HG02852 (cell line): ENCODE measurements around the gene SLAIN2.
A peak's percentile ranks its signal among the peaks of the same experiment; 100 is the strongest.
"Not testable (repeated sequence)": the region's sequence is repeated elsewhere in the genome, so short reads cannot be mapped to it uniquely, and the experiment has no call there.

Experiments used
- ATAC-seq: cut with Tn5 transposase; IDR thresholded peaks from one replicate; pipeline ENCODE4 v1.9.1; 2021; ENCODE audit warnings: mild to moderate bottlenecking, moderate library complexity; ENCODE audit not compliant: unreplicated experiment

Gene SLAIN2

DNA sequence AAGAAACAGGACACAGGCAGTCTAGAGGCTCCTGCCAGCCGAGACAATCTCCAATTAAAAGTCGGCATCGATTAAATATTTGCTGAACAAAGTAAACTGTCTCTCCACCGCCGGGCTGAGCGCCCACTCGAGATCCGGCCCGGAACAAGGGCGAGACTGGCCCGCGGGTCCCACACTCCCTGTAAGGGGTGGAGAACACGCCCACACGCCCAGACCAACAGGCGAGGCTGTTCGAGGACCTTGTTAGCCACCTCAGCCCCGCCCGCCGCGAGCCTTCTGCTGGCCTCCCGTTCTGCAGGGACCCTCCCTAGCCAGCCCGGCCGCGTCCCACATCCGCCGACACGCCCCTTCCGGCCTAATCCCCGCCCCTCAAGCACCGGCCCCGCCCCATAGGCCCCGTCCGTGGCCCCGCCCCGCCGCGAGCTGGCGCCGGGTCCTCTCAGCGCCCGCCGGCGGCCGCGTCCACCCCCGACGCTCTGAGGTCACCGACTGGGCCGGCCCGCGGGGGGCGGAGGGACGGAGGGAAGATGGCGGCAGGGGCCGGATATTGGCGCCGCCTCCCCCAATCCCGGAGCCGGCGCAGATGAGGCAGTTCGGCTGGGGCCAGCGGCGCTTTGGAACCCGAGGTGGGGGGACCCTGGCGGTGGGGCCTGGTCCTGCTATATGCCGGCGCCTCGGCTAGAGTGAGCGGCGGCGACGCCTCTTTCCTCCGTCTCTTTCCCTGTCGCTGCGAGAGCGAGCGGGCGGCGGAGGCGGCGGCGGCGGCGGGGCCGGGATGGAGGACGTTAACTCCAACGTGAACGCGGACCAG, at the start of gene SLAIN2:
Gene SLAIN2, plus strand, starts transcription at position 565 of the 811 bp plus-strand sequence. Its CDS starts 211 bp downstream, at position 776.
- peak; percentile 85 for ATAC-seq

DNA sequence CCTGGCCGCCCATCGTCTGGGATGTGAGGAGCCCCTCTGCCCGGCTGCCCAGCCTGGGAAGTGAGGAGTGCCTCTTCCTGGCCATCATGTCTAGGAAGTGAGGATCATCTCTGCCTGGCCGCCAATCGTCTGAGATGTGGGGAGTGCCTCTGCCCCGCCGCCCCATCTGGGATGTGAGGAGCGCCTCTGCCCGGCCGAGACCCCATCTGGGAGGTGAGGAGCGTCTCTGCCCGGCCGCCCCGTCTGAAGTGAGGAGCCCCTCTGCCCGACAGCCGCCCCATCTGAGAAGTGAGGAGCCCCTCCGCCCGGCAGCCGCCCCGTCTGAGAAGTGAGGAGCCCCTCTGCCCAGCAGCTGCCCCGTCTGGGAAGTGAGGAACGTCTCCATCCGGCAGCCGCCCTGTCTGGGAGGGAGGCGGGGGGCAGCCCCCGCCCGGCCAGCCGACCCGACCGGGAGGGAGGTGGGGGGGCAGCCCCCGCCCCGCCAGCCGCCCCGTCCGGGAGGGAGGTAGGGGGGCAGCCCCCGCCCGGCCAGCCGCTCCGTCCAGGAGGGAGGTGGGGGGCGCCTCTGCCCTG, 49.0 kb upstream of the SLAIN2 start:
- not testable (repeated sequence) for ATAC-seq

DNA sequence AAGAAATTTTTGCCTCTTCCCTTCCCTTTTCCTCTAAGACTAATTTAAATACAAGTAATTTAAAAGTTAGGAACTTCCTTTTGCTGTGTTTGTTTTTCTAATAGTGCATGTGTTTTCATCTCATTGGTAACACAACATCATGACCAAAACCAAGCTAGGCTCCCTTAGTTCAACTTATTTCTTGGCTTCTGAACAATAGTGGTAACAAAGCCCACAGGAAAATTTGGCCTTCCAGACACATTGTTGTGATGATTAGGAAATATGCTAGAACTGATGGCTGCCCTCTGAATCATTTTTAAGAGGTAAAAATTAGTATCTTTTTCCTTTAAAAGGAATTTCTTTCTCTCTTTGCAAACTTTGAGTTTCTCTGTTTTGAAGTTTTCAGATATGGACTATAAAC, 46.2 kb upstream of the SLAIN2 start:
- ATAC-seq: no peak

DNA sequence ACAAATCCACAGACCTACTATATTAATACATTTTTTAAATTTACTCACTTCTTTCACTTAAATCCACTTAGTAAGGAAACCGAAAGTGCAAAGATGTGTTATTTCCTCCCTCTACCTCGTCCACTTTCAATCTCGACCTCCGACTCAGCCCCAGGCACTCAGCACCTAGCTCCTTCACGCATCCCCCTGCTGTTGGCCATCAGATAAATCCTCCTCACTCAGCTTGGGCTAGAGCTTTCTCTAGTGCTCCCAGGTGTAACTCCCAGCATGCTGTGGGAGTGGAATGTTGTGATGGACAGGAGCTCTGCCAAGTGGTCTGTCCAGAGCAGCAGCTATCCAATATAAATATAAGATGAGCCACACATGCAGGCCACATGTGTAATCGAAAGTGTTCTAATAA, 45.0 kb upstream of the SLAIN2 start:
- peak; percentile 91 for ATAC-seq

DNA sequence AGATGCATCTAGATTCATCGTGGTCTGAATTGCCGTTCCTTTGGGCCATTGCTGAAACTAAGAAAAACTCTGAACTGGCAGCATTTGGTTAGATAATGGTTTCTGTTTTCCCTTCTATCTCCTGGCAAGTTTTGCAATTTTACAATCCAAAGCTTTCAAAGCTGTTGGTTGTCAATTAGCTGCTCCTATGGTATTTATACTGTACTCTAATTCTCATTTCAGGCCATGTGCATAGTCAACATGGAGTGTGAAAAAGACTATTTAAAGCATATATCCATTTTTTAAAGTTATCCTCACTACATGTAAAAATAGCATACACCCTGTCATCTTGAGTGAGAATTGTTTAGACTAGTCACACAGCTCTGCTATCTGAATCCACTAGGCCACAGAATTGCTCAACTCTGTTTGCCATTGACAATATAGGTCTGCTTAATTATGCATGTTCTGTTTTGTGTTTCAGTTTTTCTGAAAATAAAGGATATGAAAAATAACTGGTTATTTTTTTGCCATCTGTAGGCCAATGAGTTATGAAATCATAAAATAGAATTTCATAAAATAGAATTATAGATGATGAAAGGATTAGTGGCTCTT, 44.0 kb upstream of the SLAIN2 start:
- no peak for ATAC-seq

DNA sequence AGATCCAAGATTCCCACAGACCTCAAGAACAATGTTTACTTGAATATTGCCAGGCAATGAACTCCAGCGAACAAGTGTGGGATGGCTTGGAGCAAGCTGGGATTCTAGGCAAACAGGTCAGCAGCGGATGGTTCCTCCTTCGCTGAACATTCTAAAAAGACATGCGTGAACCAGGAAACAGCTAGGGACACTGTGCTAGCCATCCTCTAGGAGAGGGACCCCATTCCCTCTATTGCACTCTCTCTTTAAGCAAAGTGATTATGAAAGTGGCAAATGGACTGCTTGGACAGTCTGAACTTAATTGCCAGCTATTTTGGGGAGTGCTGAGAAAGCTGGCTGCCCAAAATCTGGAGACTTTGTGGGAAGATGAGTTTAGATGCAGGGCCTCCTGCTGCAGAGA, 41.8 kb upstream of the SLAIN2 start:
- ATAC-seq: no peak

DNA sequence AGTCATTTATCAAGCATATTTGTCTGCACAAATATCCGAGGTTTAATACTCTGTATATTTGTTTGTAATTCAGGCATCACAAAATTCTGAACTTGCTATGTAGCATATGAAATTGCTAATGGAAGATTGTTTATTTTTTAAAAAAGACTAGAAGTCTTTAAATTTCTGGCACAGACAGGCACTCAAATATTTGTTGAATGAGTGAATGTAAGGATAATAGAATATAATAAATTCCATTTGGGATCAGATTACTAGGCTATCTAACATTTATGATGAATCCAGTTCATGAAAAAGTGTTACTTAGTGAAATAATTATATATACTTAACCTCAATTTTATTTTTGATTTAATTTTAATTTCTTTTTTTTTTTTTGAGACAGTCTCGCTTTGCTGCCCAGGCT, 41.3 kb upstream of the SLAIN2 start:
- ATAC-seq: no peak

DNA sequence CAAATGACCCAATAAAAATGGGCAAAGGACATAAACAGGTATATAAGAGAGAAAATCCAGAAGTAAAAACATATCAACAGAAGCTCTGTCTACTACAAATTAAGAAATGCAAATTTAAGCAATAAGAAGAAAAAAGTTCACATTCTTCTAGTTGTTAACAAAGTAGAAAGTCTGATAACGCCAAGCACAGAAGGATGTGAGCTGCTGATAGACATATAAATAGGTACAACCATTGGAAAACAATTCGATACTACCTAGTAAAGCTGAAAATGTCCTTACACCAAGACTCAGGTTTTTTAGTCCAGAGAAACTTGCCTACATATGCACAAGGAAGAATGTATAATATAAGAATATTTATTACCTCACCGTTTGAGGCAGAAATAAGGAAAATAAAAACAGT, 35.8 kb upstream of the SLAIN2 start:
- no peak for ATAC-seq

DNA sequence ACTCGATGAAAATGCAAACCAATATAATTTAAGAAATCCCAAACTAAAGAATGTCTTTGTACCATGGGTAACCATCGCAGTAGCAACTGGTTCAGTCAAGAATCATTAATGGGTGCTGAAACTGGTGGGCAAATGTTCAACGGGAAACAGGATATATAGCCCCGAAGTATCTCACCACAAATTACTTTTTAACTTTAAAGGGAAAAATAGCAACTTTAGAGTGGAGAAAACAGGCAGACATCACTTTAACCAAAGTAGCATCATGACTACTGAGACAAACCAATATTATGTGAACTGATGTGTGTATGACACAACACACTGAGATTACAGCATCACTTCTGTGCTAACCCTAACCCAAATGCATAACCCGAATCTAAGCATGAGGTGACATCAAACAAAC, 33.8 kb upstream of the SLAIN2 start:
- ATAC-seq: no peak

DNA sequence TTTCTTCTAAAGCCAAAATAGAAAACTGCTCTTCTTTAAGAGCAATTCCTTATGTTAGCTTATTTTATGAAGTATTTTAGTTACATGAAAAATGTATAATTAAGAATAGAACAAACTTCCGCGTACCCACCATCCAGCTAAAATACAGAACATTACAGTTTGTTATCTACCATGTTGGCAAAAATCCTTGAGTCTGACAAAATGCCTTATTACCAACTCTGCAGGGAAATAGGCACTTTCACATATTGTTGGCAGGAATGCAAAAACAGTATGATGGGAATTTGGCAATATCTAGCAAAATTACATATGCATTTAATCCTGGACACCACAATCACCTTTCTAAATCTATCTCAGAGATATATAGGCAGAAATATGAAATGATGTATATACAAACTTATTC, 32.4 kb upstream of the SLAIN2 start:
- ATAC-seq: no peak

DNA sequence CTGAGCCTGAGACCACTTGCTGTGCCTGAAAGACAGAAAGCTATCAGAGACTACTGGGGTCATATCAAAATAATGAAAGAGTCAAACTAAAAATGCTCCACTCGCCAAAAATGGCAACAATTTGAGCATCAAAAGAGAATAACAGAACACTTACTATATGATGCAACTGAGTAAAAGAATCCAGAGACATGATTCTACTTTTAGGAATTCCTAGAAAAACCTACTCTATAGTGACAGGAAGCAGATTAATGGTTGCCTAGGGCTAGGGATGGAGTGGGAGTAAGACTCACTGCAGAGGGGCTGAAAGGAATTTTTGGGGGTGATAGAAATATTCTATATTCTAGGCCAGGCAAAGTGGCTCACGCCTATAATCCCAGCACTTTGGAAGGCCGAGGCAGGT, 29.4 kb upstream of the SLAIN2 start:
- no peak for ATAC-seq

DNA sequence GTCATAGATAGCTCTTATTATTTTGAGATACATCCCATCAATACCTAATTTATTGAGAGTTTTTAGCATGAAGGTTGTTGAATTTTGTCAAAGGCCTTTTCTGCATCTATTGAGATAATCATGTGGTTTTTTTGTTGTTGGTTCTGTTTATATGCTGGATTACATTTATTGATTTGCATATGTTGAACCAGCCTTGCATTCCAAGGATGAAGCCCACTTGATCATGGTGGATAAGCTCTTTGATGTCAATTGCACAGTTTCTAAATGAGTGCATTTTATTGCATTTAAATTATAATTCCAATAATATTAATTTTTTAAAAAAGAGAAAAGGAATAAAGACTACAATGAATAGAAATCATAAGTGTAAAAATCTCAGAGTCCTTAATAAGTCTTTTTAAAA, 26.6 kb upstream of the SLAIN2 start:
- not testable (repeated sequence) for ATAC-seq

DNA sequence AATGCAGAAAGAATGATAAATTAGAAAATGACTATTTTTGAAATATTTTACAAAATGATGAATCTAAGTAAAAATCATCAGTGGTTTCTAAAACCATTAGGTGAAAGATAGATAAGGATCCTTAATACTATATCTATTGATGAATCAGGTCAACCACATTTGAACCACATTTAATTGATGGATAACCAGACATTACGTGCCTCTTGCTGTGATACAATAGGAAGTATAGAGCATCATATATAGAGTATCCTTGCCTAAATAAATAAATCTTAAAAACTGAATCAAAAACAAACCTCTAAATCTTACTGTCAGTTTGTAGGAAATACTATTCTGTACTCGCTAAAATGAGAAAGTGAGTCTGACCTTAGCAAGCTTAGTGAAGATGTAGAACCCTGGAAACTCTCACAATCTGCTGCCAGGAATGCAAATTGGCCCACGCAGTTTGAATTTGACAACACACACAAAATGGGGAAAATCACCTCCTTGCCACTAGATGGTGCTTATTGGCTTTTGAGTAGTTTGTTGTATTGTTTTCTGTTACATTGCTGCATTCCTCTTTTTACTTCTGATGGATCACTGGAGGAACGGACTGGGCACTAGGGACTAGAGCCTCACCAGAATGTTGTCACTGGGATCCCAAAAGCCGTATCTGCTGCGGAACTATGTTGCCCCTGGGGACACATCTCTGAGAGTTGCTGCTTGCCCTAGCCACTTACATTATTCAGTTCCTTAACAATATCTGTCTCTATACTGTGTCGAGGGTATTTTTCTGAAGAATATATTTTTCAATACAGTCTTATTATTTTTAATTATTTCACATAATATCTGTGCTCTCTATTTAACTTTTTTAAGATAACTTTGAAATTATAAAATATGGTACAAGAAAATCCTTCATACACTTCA, 25.4 kb upstream of the SLAIN2 start:
- no peak for ATAC-seq

DNA sequence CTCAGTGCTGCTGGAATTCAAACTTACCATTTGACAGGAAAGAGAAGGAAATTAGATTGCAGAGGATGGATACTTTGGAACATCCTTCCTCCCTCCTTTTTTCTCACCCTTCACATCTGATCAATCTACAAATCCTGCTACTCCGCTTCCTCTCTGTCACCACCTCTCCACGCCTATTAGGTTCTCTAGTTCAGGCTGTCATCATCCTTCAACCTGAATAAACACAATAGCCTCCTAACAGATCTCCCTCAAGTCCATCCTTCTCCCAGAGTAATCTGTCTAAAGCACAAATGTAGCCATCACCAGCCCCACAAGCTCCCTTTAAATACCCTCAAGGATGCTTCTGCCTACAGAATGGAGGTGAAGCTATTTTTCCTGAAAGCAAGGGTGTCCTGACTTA, 20.0 kb upstream of the SLAIN2 start:
- no peak for ATAC-seq

DNA sequence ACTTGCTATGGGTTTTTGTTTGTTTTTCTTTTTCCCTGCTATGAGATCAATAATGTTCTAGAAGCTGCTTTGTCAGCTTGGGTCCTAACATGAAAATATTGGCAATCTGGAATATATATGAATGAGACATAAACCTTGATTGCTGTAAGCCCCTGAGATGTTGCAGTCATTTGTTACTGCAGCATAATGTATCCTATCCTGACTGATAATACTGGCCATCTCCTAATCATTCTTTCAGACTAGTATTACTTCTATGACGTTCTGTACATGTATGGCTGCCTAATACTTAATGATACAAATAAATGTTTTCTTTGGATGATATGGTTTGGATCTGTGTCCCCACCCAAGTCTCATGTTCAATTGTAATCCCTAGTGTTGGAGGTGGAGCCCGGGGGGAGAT, 19.3 kb upstream of the SLAIN2 start:
- ATAC-seq: no peak

DNA sequence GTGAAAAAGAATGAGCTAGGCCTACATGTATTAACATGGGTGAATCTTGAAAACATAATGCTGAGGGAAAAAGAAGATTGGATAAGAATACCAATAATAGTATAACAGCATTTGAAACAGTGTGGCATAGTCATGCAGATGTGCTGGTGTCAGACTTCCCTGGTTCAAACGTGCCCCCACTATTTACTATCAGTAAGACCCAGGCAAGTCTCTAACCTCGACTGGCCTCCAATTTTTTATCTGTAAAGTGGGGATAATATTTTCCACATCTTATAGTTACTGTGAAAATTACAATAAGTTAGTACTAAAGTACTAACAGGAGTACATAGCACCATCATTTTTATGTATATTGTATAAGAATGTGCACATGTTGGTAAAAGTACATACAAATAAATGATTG, 17.0 kb upstream of the SLAIN2 start:
- no peak for ATAC-seq

DNA sequence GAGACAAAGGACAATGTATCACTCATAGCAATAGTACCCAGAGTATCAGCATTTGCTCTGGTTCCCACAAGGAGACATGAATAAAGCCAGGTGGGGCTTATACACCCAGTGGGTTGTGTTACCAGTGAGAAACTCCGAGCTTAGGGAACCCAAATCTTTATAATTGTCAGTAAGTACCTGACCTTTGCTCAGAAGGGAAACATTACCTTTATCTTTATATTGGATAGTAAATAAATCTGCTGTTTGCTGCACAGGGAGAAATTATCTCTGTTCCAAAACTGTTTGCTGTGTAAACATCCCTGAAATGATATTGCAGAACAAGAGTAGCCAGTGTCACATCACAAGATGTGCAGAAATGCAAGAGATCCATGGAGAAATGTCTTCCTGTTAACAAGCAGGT, 12.1 kb upstream of the SLAIN2 start:
- ATAC-seq: no peak

DNA sequence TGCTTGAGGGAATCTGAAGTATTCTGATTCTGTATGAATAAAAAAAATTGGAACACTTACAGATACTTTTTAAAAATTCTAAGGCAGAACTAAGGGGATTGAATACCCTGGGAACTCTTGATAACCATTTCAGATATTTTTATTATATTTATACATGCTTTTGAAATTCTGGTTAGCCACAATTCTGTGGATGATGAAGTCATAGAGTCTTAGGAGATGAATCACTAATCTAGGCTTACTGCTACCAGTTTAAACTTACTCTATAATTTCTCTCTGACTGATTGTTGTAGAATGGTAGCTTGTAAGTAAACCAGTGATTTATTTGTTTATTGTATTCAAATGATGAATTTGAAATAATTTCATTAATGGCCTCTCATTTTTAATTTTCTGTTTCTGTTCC, 11.4 kb upstream of the SLAIN2 start:
- no peak for ATAC-seq

DNA sequence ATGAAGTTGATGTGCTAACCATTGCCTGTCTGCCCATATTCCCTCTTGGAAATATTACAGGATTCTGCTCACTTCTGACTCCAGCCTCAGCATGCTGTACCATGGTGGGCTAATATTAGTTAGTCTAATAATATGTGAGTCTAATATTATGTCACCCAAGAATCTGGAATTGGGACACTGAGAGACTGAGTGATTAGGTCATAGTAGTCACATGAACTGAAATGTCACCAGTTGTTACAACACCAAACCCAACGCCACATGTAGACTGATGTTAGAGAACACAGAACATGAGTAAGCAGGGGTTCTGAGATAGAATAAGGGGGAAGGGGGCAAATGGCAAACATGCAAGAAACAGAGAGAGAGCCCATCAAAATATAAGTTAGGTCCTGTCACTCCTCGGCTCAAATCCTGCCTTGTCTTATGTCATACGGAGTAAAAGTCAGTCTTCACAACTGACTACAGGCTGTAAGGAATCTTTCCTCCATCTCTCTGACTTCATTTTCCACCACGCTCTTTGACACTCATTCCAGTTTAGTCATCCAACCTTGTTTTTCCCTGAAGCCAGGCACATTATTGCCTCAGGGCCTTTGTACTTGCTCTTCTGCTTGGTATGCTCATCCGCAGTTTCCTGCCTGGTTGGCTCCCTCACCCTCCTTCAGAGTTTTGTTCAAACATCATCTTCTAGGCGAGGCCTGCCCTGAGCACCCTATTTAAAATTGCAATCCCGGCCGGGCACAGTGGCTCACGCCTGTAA, 9.6 kb upstream of the SLAIN2 start:
- ATAC-seq: no peak

DNA sequence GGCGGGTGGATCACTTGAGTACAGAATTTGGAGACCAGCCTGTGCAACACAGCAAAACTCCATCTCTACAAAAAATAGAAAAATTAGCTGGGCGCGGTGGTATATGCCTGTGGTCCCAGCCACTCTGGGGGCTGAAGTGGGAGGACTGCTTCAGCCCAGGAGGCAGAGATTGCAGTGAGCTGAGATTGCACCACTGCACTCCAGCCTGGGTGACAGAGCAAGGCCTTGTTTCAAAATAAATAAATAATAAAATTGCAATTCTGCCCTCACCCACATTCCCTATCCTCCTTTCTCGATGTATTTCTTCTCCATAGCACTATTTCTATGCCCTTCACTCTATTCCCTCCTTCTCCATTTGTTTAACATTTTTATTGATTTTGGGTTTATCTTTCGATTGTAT, 8.7 kb upstream of the SLAIN2 start:
- ATAC-seq: no peak

DNA sequence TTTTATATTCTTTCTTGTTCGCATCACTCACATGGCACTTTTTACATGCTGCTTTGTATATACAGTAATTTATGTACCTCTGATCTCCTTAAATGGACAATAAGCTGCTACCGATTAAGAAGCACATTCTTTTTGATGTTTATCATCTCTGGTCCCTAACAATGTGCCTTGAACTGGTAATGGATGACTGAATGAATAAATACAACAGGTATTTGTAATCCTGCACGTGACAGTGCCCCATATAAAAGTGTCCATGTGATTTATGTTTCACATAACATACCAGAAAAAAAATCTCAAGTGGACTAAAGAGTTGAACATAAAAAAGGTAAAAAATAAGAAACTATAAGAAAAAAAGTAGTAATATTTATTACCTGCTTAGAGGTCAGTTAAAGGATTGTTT, 7.7 kb upstream of the SLAIN2 start:
- no peak for ATAC-seq
